Retinal pigment epithelial cell (primary cell): ENCODE measurements around the gene PHYHD1.

Experiments
- DNase-seq: peaks from one replicate; pipeline ENCODE4 v3.0.0-alpha.2; 2010; ENCODE audit warnings: low read depth
- H3K4me3 ChIP-seq: 2 replicates; pipeline ENCODE4 v1.5.1; 2011; ENCODE audit warnings: mild to moderate bottlenecking, low read length, control low read depth, moderate library complexity
- TF ChIP-seq, protein P1 (sequence below): conservative IDR thresholded peaks from 2 replicates; pipeline ENCODE4 v1.5.1; 2011; ENCODE audit warnings: low read depth, low read length, control low read depth, inconsistent platforms

PHYHD1 gene

DNA sequence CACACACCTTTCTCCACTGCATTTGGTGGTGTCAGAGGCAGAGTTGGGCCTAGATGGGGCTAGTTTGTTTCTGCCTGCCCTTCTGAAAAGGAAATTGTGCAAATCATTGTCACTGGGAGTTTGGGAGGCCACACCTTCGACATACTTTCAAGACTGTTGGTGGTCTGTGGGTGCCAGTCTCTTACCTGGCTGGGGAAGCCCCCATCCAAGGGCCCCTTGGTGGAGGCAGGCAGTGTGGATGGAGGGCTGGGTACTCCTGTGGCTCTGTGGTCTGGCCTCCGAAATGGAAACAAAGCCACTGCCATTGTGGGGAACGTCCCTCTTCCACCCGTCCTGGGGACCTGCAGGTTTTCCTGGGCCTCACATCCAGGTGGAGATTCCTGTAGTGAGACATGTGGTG lies 10.9 kb upstream of the PHYHD1 start:
- DNase-seq = no peak

DNA sequence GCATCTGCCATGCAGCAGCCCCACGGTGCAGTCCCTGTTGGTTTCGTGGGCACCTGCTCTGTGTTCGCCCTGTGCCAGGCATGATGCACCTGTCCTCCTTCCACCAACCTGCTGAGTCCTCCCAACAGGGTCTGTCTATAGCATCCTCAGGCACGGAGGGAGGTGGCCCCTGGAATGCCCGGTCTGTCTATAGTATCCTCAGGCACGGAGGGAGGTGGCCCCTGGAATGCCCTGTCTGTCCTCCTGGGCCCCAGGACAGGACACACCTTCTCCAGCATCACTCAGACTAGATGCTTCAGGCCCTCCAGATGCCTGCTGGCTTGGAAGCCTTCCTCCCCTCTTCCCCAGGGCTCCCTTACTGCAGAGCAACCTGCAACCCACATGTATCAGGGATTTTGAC lies 9.9 kb upstream of the PHYHD1 start:
- no peak for DNase-seq
- TF ChIP-seq, protein P1, sequence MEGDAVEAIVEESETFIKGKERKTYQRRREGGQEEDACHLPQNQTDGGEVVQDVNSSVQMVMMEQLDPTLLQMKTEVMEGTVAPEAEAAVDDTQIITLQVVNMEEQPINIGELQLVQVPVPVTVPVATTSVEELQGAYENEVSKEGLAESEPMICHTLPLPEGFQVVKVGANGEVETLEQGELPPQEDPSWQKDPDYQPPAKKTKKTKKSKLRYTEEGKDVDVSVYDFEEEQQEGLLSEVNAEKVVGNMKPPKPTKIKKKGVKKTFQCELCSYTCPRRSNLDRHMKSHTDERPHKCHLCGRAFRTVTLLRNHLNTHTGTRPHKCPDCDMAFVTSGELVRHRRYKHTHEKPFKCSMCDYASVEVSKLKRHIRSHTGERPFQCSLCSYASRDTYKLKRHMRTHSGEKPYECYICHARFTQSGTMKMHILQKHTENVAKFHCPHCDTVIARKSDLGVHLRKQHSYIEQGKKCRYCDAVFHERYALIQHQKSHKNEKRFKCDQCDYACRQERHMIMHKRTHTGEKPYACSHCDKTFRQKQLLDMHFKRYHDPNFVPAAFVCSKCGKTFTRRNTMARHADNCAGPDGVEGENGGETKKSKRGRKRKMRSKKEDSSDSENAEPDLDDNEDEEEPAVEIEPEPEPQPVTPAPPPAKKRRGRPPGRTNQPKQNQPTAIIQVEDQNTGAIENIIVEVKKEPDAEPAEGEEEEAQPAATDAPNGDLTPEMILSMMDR = no peak
- no peak overlapping the region for H3K4me3 ChIP-seq

More for the DNA sequence above, 10.9 kb upstream of the PHYHD1 start:
- H3K4me3 ChIP-seq = no peak overlapping the region
- TF ChIP-seq, protein P1 = no peak

DNA sequence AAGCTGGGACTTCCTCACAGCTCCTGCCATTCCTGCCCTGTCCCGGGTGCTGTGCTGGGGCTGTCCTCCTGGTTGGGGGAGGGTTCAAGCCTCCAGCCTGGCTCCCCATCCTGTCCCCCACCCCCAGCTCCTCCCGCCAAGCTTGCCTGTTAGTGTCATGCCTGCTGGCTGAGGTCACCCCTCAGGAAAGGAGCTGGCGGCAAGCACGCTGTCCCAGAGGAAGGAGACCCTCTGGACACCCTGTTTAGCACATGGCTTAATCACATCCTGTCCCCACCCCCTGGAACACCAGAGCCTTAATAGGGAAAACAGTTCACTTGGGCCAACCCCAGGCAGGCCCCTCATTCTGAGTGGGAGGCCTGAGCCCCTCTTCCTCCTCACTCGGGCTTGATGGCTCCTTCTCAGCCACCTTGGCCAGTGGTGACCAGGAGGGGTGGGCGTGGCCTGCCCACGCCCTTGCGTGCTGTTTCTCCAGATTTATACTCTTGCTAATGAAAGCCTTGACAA lies 9.2 kb upstream of the PHYHD1 start:
- no peak overlapping the region for H3K4me3 ChIP-seq
- TF ChIP-seq, protein P1 = no peak
- no peak for DNase-seq

DNA sequence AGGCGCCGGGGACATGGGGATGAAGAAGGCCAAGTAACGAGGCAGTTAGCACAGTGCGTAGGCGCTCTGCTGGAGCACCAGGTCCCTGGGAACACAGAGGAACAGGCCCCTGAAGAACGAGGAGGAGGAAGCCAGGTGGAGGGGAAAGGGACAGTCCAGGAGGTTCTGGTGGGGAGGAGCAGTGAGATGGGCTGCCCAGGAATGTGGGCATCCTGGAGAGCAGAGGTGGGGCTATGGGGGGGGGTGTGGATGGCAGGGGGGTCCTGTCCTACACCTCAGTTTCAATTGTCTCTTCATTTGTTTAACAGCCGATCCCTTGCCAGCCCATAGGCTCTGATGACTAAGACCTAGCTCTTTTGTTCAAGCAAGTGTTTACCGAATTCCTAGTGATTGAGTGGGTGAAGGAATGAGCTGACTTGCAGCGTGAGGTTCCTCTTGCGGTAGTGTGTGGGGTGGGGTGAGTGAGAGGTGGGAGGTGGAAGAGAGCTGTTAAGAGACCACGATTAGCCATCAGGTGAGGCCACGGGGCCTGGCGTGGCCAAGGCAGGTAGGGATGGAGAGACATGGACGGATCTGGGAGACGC lies 8.4 kb upstream of the PHYHD1 start:
- TF ChIP-seq, protein P1 = no peak
- H3K4me3 ChIP-seq = no peak overlapping the region
- peak; percentile 87 for DNase-seq

DNA sequence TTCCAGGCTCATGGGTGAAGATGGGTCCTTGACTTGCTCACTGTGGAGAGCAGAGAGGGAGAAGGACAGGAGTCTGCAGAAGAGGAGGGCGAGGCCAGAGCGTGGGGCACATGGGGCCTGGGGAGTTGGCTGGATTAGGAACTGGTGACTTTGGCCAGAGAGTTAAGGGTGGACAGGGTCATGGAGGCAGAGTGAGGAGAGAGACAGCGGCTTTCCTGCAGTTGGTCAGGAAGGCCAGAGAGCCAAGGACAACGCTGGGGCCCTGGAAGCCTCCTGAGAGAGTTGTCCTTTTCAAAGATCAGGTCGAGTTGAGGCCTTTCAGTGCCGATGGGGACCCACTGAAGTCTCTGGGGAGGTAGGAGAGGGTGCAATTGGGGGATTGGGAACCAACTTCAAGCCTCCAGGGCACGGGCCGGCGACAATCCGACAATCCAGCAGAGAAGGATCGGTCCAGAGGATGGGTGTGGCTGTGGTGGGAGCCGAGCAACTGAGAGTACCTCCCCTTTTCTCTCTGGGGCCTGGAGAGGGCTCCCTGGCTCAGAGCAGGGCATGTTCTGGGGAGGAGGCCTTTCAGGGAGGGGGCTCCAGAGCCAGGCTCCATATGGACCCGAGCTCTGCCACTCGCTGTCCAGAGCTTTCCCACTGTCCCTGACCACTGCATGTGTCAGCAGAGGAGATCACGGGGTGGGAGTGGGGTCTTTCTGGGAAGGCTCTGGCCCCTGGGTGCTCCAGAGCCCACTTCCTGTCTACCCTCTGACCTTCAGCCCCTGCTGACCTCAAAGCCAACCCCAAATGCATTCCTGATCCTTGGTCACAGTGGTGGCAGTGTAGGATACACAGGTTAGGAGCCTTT lies 7.5 kb upstream of the PHYHD1 start:
- TF ChIP-seq, protein P1 = no peak
- DNase-seq = no peak
- no peak overlapping the region for H3K4me3 ChIP-seq

DNA sequence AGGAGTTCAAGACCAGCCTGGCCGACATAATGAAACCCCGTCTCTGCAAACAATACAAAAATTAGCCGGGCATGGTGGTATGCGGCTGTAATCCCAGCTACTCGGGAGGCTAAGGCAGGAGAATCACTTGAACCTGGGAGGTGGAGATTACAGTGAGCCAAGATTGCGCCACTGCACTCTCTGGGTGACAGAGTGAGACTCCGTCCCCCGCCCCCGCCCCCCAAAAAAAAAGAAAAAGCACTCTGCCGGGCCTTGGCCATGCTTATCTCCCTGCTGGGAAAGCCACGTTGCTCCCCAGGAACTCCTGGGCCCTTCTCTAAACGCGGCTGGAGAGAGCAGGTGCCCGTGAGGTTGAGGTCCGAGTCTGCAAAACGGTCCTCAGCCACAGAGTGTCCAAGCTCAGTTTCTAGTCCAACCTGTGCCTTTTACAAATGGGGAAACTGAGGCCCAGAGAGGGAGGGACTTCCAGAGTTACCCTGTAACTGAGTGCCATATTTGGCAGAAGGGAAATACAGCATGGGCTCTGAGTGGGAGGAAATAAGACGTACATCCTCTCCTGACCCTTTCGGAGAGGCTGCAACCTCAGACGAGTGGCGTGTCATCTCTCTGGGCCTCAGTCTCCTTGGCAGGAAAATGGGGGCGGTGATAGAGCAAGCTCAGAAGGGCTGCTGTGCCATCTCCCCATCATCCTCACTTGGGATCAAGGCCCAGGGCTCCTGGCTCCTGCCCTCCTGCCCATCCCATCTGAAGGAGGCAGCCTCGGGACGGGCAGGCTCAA lies 6.6 kb upstream of the PHYHD1 start:
- no peak for DNase-seq
- TF ChIP-seq, protein P1 = no peak
- H3K4me3 ChIP-seq = no peak overlapping the region
